HG03095 (cell line): ENCODE results near the gene ZNF454.

ENCODE experiments used
- ATAC-seq: cut with Tn5 transposase; IDR thresholded peaks from one replicate; pipeline ENCODE4 v1.9.1; 2021; ENCODE audit warnings: moderate library complexity; ENCODE audit not compliant: unreplicated experiment

ZNF454 gene

GRCh38 chr5:178940569-178941360, at the start of gene ZNF454:
TSS of gene ZNF454 (plus strand) at chr5:178941198. CDS start at chr5:178942792, 1,594 bp downstream.
- ATAC-seq = no peak

- ATAC-seq = peak; percentile 74
These were observed 45.1 kb upstream of the ZNF454 start, which contains the start of gene ZFP2 for GRCh38 chr5:178895615-178896571. TSS of gene ZFP2 (plus strand) at chr5:178895913. CDS start at chr5:178931314, 35,401 bp downstream.

- no peak for ATAC-seq
These were observed 41.7 kb upstream of the ZNF454 start for GRCh38 chr5:178899289-178899688.

GRCh38 chr5:178902849-178903248, 38.1 kb upstream of the ZNF454 start:
- no peak for ATAC-seq

- no peak for ATAC-seq
These were observed 8.9 kb upstream of the ZNF454 start for GRCh38 chr5:178931846-178932760.

GRCh38 chr5:178941361-178941760, 363 bp downstream of the ZNF454 start:
- no peak for ATAC-seq

GRCh38 chr5:178965465-178966055, 24.6 kb downstream of the ZNF454 start:
- ATAC-seq = no peak

- ATAC-seq = no peak
These were observed 40.4 kb downstream of the ZNF454 start for GRCh38 chr5:178981381-178981780.

- no peak for ATAC-seq
These were observed 41.9 kb downstream of the ZNF454 start for GRCh38 chr5:178982941-178983340.

- no peak for ATAC-seq
These were observed 42.7 kb downstream of the ZNF454 start for GRCh38 chr5:178983728-178984127.

- ATAC-seq = no peak
These were observed 43.4 kb downstream of the ZNF454 start for GRCh38 chr5:178984145-178985072.

- ATAC-seq = no peak
These were observed 45.4 kb downstream of the ZNF454 start for GRCh38 chr5:178986326-178986960.

- ATAC-seq = no peak
These were observed 47.6 kb downstream of the ZNF454 start for GRCh38 chr5:178988436-178989220.

GRCh38 chr5:178989311-178989710, 48.3 kb downstream of the ZNF454 start:
- ATAC-seq = no peak

- ATAC-seq = no peak
These were observed 49.5 kb downstream of the ZNF454 start for GRCh38 chr5:178990491-178990890.

- ATAC-seq = no peak
These were observed 50.5 kb downstream of the ZNF454 start for GRCh38 chr5:178991190-178992145.
